H9 (cell line): ENCODE data around the gene CDH13. TPM values are rescaled to one million over a fixed set of nuclear protein-coding genes. Genes with fewer than 3 reads are reported as not detected.

Source experiments
- DNase-seq: peaks from one replicate; pipeline ENCODE4 v3.0.0-alpha.2; 2017
- H2AFZ ChIP-seq: one replicate; pipeline ENCODE4 v1.6.1; 2013; ENCODE audit warnings: mild to moderate bottlenecking, low read length, control low read depth, moderate library complexity
- H2AK5ac ChIP-seq: 2 replicates; pipeline ENCODE4 v1.6.1; 2013; ENCODE audit warnings: low read length, control low read depth, mixed read lengths; ENCODE audit not compliant: insufficient read length
- H2BK120ac ChIP-seq: one replicate; pipeline ENCODE4 v1.6.1; 2013; ENCODE audit warnings: low read depth, mild to moderate bottlenecking, low read length, control low read depth, inconsistent platforms; ENCODE audit not compliant: poor library complexity, severe bottlenecking
- H2BK12ac ChIP-seq: 2 replicates; pipeline ENCODE4 v1.6.1; 2013; ENCODE audit warnings: low read length, control low read depth, mixed read lengths, low read depth; ENCODE audit not compliant: insufficient read length
- H2BK15ac ChIP-seq: 2 replicates; pipeline ENCODE4 v1.6.1; 2013; ENCODE audit warnings: low read depth, low read length, control low read depth
- H2BK20ac ChIP-seq: one replicate; pipeline ENCODE4 v1.6.1; 2013; ENCODE audit warnings: low read depth, mild to moderate bottlenecking, low read length, control low read depth, inconsistent platforms; ENCODE audit not compliant: poor library complexity, severe bottlenecking
- H2BK5ac ChIP-seq: 2 replicates; pipeline ENCODE4 v1.6.1; 2013; ENCODE audit warnings: low read length, control low read depth, mixed read lengths; ENCODE audit not compliant: insufficient read length
- H3K14ac ChIP-seq: 2 replicates; pipeline ENCODE4 v1.6.1; 2013; ENCODE audit warnings: low read length, control low read depth; ENCODE audit not compliant: insufficient read depth
- H3K18ac ChIP-seq: 2 replicates; pipeline ENCODE4 v1.6.1; 2013; ENCODE audit warnings: low read depth, mild to moderate bottlenecking, mixed read lengths, low read length, control low read depth; ENCODE audit not compliant: insufficient read length
- H3K23ac ChIP-seq: 2 replicates; pipeline ENCODE4 v1.6.1; 2013; ENCODE audit warnings: low read length, control low read depth, mixed read lengths, low read depth; ENCODE audit not compliant: insufficient read length
- H3K23me2 ChIP-seq: 2 replicates; pipeline ENCODE4 v1.6.1; 2013; ENCODE audit warnings: low read depth, mild to moderate bottlenecking, mixed read lengths, low read length, control low read depth; ENCODE audit not compliant: insufficient read length, poor library complexity, severe bottlenecking
- H3K27ac ChIP-seq: 2 replicates; pipeline ENCODE4 v1.5.1; 2013; ENCODE audit warnings: low read length, control low read depth, mixed read lengths, low read depth; ENCODE audit not compliant: insufficient read length
- H3K27me3 ChIP-seq: 2 replicates; pipeline ENCODE4 v1.6.1; 2013; ENCODE audit warnings: low read length, control low read depth, inconsistent platforms; ENCODE audit not compliant: insufficient read depth
- H3K4ac ChIP-seq: 2 replicates; pipeline ENCODE4 v1.6.1; 2013; ENCODE audit warnings: low read depth, mild to moderate bottlenecking, control low read depth, inconsistent platforms, low read length, moderate library complexity
- H3K4me1 ChIP-seq: 2 replicates; pipeline ENCODE4 v1.6.1; 2013; ENCODE audit warnings: low read length, control low read depth, inconsistent platforms; ENCODE audit not compliant: insufficient read depth
- H3K4me2 ChIP-seq: 2 replicates; pipeline ENCODE4 v1.6.1; 2013; ENCODE audit warnings: low read length, control low read depth, mixed read lengths; ENCODE audit not compliant: insufficient read length, insufficient read depth
- H3K56ac ChIP-seq: 2 replicates; pipeline ENCODE4 v1.6.1; 2013; ENCODE audit warnings: low read depth, mild to moderate bottlenecking, mixed read lengths, low read length, control low read depth; ENCODE audit not compliant: insufficient read length
- H3K79me1 ChIP-seq: 2 replicates; pipeline ENCODE4 v1.6.1; 2013; ENCODE audit warnings: low read depth, mild to moderate bottlenecking, moderate library complexity, low read length, control low read depth, inconsistent platforms; ENCODE audit not compliant: insufficient read depth, poor library complexity, severe bottlenecking
- H3K79me2 ChIP-seq: 2 replicates; pipeline ENCODE4 v1.6.1; 2013; ENCODE audit warnings: low read length, control low read depth, inconsistent platforms; ENCODE audit not compliant: insufficient read depth
- H3K9ac ChIP-seq: 2 replicates; pipeline ENCODE4 v1.6.1; 2013; ENCODE audit warnings: low read length, control low read depth, mixed read lengths; ENCODE audit not compliant: insufficient read length; ENCODE audit errors: extremely low read depth
- H3K9me3 ChIP-seq: one replicate; pipeline ENCODE4 v1.6.1; 2013; ENCODE audit warnings: low read depth, low read length, inconsistent platforms; ENCODE audit not compliant: control insufficient read depth
- H3T11ph ChIP-seq: one replicate; pipeline ENCODE4 v1.6.1; 2013; ENCODE audit warnings: mild to moderate bottlenecking, low read length, control low read depth, inconsistent platforms
- H4K20me1 ChIP-seq: one replicate; pipeline ENCODE4 v1.6.1; 2013; ENCODE audit not compliant: control insufficient read depth, insufficient read length, insufficient read depth
- H4K5ac ChIP-seq: 2 replicates; pipeline ENCODE4 v1.6.1; 2013; ENCODE audit warnings: low read depth, mild to moderate bottlenecking, mixed read lengths, low read length, control low read depth; ENCODE audit not compliant: insufficient read length
- H4K8ac ChIP-seq: replicated peaks from 2 replicates; pipeline ENCODE4 v1.6.1; 2013; ENCODE audit warnings: low read length, control low read depth, mixed read lengths, low read depth; ENCODE audit not compliant: insufficient read length
- H4K91ac ChIP-seq: 2 replicates; pipeline ENCODE4 v1.6.1; 2013; ENCODE audit warnings: low read depth, mild to moderate bottlenecking, moderate library complexity, mixed read lengths, low read length, control low read depth; ENCODE audit not compliant: insufficient read length
- H3K27ac Mint-ChIP-seq, 3 experiments: 2 replicates in 2 of 3; 3 replicates in 1 of 3; pipeline ENCODE4 v1.8.0; 2020 to 2021; ENCODE audit warnings: mixed read lengths in 3 of 3, mild to moderate bottlenecking in 1 of 3, moderate library complexity in 1 of 3
- H3K27me3 Mint-ChIP-seq: 2 replicates; pipeline ENCODE4 v1.8.0; 2021; ENCODE audit warnings: low read depth, mild to moderate bottlenecking, moderate library complexity, mixed read lengths
- H3K36me3 Mint-ChIP-seq, 3 experiments: 2 replicates in 2 of 3; 3 replicates in 1 of 3; pipeline ENCODE4 v1.8.0; 2020 to 2021; ENCODE audit warnings: low read depth in 3 of 3, mixed read lengths in 3 of 3; ENCODE audit not compliant: insufficient read depth in 1 of 3
- H3K4me1 Mint-ChIP-seq, 2 experiments: 2 replicates each; pipeline ENCODE4 v1.8.0; 2020; ENCODE audit warnings: mixed read lengths in 2 of 2
- H3K4me3 Mint-ChIP-seq, 2 experiments: 2 replicates in 1 of 2; 3 replicates in 1 of 2; pipeline ENCODE4 v1.8.0; 2020 to 2021; ENCODE audit warnings: mild to moderate bottlenecking in 2 of 2, mixed read lengths in 2 of 2, moderate library complexity in 1 of 2
- H3K9me3 Mint-ChIP-seq, 2 experiments: 2 replicates in 1 of 2; 3 replicates in 1 of 2; pipeline ENCODE4 v1.8.0; 2020; ENCODE audit warnings: mild to moderate bottlenecking in 2 of 2, mixed read lengths in 2 of 2, moderate library complexity in 1 of 2
- WGBS: extraction: QIAGEN DNeasy Blood & Tissue Kit; methylation state at CpG from one replicate; pipeline ENCODE4 v1.1.7; 2013; ENCODE audit warnings: missing lambda C conversion rate, low lambda C conversion rate, mixed read lengths; ENCODE audit not compliant: insufficient read length; ENCODE audit errors: extremely low coverage; 5-methylcytosine and 5-hydroxymethylcytosine counted together
- total RNA-seq: library from RNA; stranded (reverse); gene quantifications from 2 replicates; pipeline ENCODE4 v1.2.1, GENCODE V29; 2021
- TF ChIP-seq, protein P1 (sequence below): fragments of 200-600 bp; sonication (generic); conservative IDR thresholded peaks from 3 replicates; pipeline ENCODE4 v1.8.0; 2021; ENCODE audit warnings: antibody characterized with exemption, mild to moderate bottlenecking

The CDH13 gene
- total RNA-seq, 1 experiment from 2014 or later = 1.5 TPM

GRCh38 chr16:83316458-83316857 lies 689.7 kb downstream of the CDH13 start:
- no peak overlapping the region for H3K56ac ChIP-seq
- no peak overlapping the region for H3K9ac ChIP-seq
- no peak overlapping the region for H2BK5ac ChIP-seq
- no peak overlapping the region for H4K5ac ChIP-seq
- TF ChIP-seq, protein P1, sequence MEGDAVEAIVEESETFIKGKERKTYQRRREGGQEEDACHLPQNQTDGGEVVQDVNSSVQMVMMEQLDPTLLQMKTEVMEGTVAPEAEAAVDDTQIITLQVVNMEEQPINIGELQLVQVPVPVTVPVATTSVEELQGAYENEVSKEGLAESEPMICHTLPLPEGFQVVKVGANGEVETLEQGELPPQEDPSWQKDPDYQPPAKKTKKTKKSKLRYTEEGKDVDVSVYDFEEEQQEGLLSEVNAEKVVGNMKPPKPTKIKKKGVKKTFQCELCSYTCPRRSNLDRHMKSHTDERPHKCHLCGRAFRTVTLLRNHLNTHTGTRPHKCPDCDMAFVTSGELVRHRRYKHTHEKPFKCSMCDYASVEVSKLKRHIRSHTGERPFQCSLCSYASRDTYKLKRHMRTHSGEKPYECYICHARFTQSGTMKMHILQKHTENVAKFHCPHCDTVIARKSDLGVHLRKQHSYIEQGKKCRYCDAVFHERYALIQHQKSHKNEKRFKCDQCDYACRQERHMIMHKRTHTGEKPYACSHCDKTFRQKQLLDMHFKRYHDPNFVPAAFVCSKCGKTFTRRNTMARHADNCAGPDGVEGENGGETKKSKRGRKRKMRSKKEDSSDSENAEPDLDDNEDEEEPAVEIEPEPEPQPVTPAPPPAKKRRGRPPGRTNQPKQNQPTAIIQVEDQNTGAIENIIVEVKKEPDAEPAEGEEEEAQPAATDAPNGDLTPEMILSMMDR = no peak
- H3K14ac ChIP-seq = no peak overlapping the region
- H2BK12ac ChIP-seq = no peak overlapping the region
- no peak overlapping the region for H2AFZ ChIP-seq
- H2BK120ac ChIP-seq = no peak overlapping the region
- H3K23me2 ChIP-seq = no peaks in the 10 kb centered on the region
- no peak overlapping the region for H2AK5ac ChIP-seq
- H4K91ac ChIP-seq = no peak overlapping the region
- no peak overlapping the region for H4K8ac ChIP-seq
- no peak overlapping the region for H3K18ac ChIP-seq
- H3K27me3 Mint-ChIP-seq = no peaks in the 10 kb centered on the region
- H3K23ac ChIP-seq = no peak overlapping the region
- H3K27me3 ChIP-seq = no peaks in the 10 kb centered on the region
- no peaks in the 10 kb centered on the region for H3K79me1 ChIP-seq
- no peaks in the 10 kb centered on the region for H3K79me2 ChIP-seq
- no peaks in the 10 kb centered on the region for H3K36me3 Mint-ChIP-seq
- H3K4me1 Mint-ChIP-seq = no peaks in the 10 kb centered on the region; a peak in 1 of 4 replicates
- no peaks in the 10 kb centered on the region for H4K20me1 ChIP-seq
- no peak overlapping the region for H3T11ph ChIP-seq
- no peaks in the 10 kb centered on the region for H3K4me1 ChIP-seq
- H3K27ac Mint-ChIP-seq = no peak overlapping the region
- H3K9me3 ChIP-seq = no peaks in the 10 kb centered on the region
- DNase-seq = no peak
- H3K27ac ChIP-seq = no peak overlapping the region
- H3K4me3 Mint-ChIP-seq = no peak overlapping the region
- H3K9me3 Mint-ChIP-seq = no peaks in the 10 kb centered on the region
- H3K4ac ChIP-seq = no peak overlapping the region
- no CpG with 5 or more reads among the region's 3 CpGs for WGBS
- no peak overlapping the region for H2BK20ac ChIP-seq
- H2BK15ac ChIP-seq = no peak overlapping the region
- H3K4me2 ChIP-seq = no peak overlapping the region
